Umbilical cord (tissue), 2 donors: Measurements from ENCODE around the gene CALB2. TPM values are rescaled to one million over a fixed set of nuclear protein-coding genes. Genes with fewer than 3 reads are reported as not detected.

ENCODE experiments used
- DNase-seq: peaks from one replicate; pipeline ENCODE4 v3.0.0-alpha.2; 2015; ENCODE audit warnings: low spot score
- total RNA-seq: library from RNA; depleted of rRNA; stranded (reverse); fragments of >200 nt; gene quantifications from one replicate; pipeline ENCODE4 v1.2.3, GENCODE V29; 2014; ENCODE audit warnings: low replicate concordance; ENCODE audit not compliant: insufficient read depth

CALB2 gene
- total RNA-seq, 1 donor from 2014 or later = 1.7 TPM

GRCh38 chr16:71387045-71387871, 28.7 kb downstream of the CALB2 start:
- DNase-seq = no peak

- DNase-seq = no peak
Observed at GRCh38 chr16:71389330-71389729, 30.8 kb downstream of the CALB2 start.

- DNase-seq = no peak
Observed at GRCh38 chr16:71396594-71396993, 38.1 kb downstream of the CALB2 start.

- DNase-seq = no peak
Observed at GRCh38 chr16:71399801-71400563, 41.5 kb downstream of the CALB2 start.

GRCh38 chr16:71402007-71402406, 43.5 kb downstream of the CALB2 start:
- no peak for DNase-seq

- no peak for DNase-seq
Observed at GRCh38 chr16:71402674-71403073, 44.2 kb downstream of the CALB2 start.

- no peak for DNase-seq
Observed at GRCh38 chr16:71404364-71404763, 45.8 kb downstream of the CALB2 start.

GRCh38 chr16:71406316-71406715, 47.8 kb downstream of the CALB2 start:
- DNase-seq = no peak

- no peak for DNase-seq
Observed at GRCh38 chr16:71406724-71407123, 48.2 kb downstream of the CALB2 start.

- DNase-seq = no peak
Observed at GRCh38 chr16:71407731-71408130, 49.2 kb downstream of the CALB2 start.

GRCh38 chr16:71408536-71408935, 50.0 kb downstream of the CALB2 start:
- no peak for DNase-seq

- peak; percentile 4 for DNase-seq
Observed at GRCh38 chr16:71409011-71409775, 50.7 kb downstream of the CALB2 start.

- no peak for DNase-seq
Observed at GRCh38 chr16:71410146-71410545, 51.6 kb downstream of the CALB2 start.

- DNase-seq = peak; percentile 70
Observed at GRCh38 chr16:71412270-71413160, 54.0 kb downstream of the CALB2 start.

- DNase-seq = no peak
Observed at GRCh38 chr16:71413341-71413740, 54.8 kb downstream of the CALB2 start.

GRCh38 chr16:71414038-71414437, 55.5 kb downstream of the CALB2 start:
- DNase-seq = no peak

- no peak for DNase-seq
Observed at GRCh38 chr16:71421911-71422310, 63.4 kb downstream of the CALB2 start.

GRCh38 chr16:71423016-71423415, 64.5 kb downstream of the CALB2 start:
- DNase-seq = no peak

- DNase-seq = no peak
Observed at GRCh38 chr16:71423865-71424264, 65.3 kb downstream of the CALB2 start.

GRCh38 chr16:71424626-71425025, 66.1 kb downstream of the CALB2 start:
- no peak for DNase-seq

- DNase-seq = no peak
Observed at GRCh38 chr16:71425746-71426068, 67.2 kb downstream of the CALB2 start.
